Endodermal cell (in vitro differentiated cells): ENCODE measurements around the gene PPME1. TPM values are rescaled to one million over a fixed set of nuclear protein-coding genes. Genes with fewer than 3 reads are reported as not detected.

ENCODE experiments used
- DNase-seq: peaks from one replicate; pipeline ENCODE4 v3.0.0-alpha.2; 2017
- H3K27ac ChIP-seq: 2 replicates; pipeline ENCODE4 v1.5.1; 2013; ENCODE audit warnings: mild to moderate bottlenecking, low read depth, low read length, moderate library complexity
- H3K27me3 ChIP-seq: 2 replicates; pipeline ENCODE4 v1.6.1; 2013; ENCODE audit warnings: mild to moderate bottlenecking, low read length, moderate library complexity; ENCODE audit not compliant: insufficient read depth, control insufficient read depth, poor library complexity, severe bottlenecking
- H3K36me3 ChIP-seq: 2 replicates; pipeline ENCODE4 v1.7.0; 2013; ENCODE audit warnings: mild to moderate bottlenecking, low read length, moderate library complexity; ENCODE audit not compliant: control insufficient read depth, insufficient read depth
- H3K4me1 ChIP-seq: one replicate; pipeline ENCODE4 v1.7.0; 2013; ENCODE audit warnings: low read length; ENCODE audit not compliant: control insufficient read depth, insufficient read depth
- H3K4me3 ChIP-seq: 2 replicates; pipeline ENCODE4 v1.5.1; 2013; ENCODE audit warnings: mild to moderate bottlenecking, low read length, moderate library complexity
- H3K9ac ChIP-seq: 2 replicates; pipeline ENCODE4 v1.6.1; 2013; ENCODE audit warnings: mild to moderate bottlenecking, low read length, moderate library complexity; ENCODE audit not compliant: poor library complexity, severe bottlenecking; ENCODE audit errors: extremely low read depth
- H3K9me3 ChIP-seq: 2 replicates; pipeline ENCODE4 v1.6.1; 2013; ENCODE audit warnings: mild to moderate bottlenecking, low read length, moderate library complexity; ENCODE audit not compliant: control insufficient read depth
- H3K27ac Mint-ChIP-seq: 2 replicates; pipeline ENCODE4 v1.8.0; 2020; ENCODE audit warnings: mixed read lengths
- H3K27me3 Mint-ChIP-seq: 2 replicates; pipeline ENCODE4 v1.8.0; 2021; ENCODE audit warnings: mild to moderate bottlenecking, mixed read lengths; ENCODE audit not compliant: insufficient read depth
- H3K36me3 Mint-ChIP-seq: 2 replicates; pipeline ENCODE4 v1.8.0; 2020; ENCODE audit warnings: low read depth, mixed read lengths
- H3K4me1 Mint-ChIP-seq: 2 replicates; pipeline ENCODE4 v1.8.0; 2020; ENCODE audit warnings: mixed read lengths
- H3K4me3 Mint-ChIP-seq: 2 replicates; pipeline ENCODE4 v1.8.0; 2020; ENCODE audit warnings: mild to moderate bottlenecking, moderate library complexity, mixed read lengths
- H3K9me3 Mint-ChIP-seq: 2 replicates; pipeline ENCODE4 v1.8.0; 2020; ENCODE audit warnings: mild to moderate bottlenecking, mixed read lengths
- WGBS, 2 experiments: methylation state at CpG; one replicate each; pipeline versions ENCODE4 v1.1.5 to v1.1.7; 2013; ENCODE audit warnings: missing lambda C conversion rate in 2 of 2, mixed read lengths in 1 of 2; ENCODE audit not compliant: insufficient coverage in 1 of 2, insufficient read length in 1 of 2; 5-methylcytosine and 5-hydroxymethylcytosine counted together
- total RNA-seq, 2 donors: library from RNA; stranded (reverse); fragmentation: NEBNext Ultra II Directional in 1 of 2; extraction: Animal tissue kit (Norgen Biotek cat#: 25700) in 1 of 2; gene quantifications; 2 replicates in 1 of 2; 3 replicates in 1 of 2; pipeline ENCODE4 v1.2.1, GENCODE V29; 2021
- TF ChIP-seq, protein P1 (sequence below): fragments of 200-600 bp; sonication (generic); conservative IDR thresholded peaks from 2 replicates; pipeline ENCODE4 v1.5.0; 2021; ENCODE audit warnings: antibody characterized with exemption, mild to moderate bottlenecking

PPME1 gene
- total RNA-seq, 2 donors from 2014 or later: 28.8 to 38.3 TPM

- H3K4me3 ChIP-seq: no peak overlapping the region
- no peak overlapping the region for H3K27ac ChIP-seq
- WGBS, 2 experiments: 89 to 100% methylated on average over 1 to 2 of the region's 2 CpGs
- peaks cover 45% of the 10 kb centered on the region for H3K36me3 ChIP-seq
- Mint-ChIP-seq H3K9me3 (no peaks in the 10 kb centered on the region), H3K36me3 (peaks cover 32% of the 10 kb centered on the region), H3K27me3 (no peaks in the 10 kb centered on the region), H3K4me3 (no peak overlapping the region), H3K4me1 (no peaks in the 10 kb centered on the region), H3K27ac (no peak overlapping the region)
- H3K4me1 ChIP-seq: no peaks in the 10 kb centered on the region
- H3K27me3 ChIP-seq: no peaks in the 10 kb centered on the region
- no peak for DNase-seq
- no peak overlapping the region for H3K9ac ChIP-seq
- TF ChIP-seq, protein P1, sequence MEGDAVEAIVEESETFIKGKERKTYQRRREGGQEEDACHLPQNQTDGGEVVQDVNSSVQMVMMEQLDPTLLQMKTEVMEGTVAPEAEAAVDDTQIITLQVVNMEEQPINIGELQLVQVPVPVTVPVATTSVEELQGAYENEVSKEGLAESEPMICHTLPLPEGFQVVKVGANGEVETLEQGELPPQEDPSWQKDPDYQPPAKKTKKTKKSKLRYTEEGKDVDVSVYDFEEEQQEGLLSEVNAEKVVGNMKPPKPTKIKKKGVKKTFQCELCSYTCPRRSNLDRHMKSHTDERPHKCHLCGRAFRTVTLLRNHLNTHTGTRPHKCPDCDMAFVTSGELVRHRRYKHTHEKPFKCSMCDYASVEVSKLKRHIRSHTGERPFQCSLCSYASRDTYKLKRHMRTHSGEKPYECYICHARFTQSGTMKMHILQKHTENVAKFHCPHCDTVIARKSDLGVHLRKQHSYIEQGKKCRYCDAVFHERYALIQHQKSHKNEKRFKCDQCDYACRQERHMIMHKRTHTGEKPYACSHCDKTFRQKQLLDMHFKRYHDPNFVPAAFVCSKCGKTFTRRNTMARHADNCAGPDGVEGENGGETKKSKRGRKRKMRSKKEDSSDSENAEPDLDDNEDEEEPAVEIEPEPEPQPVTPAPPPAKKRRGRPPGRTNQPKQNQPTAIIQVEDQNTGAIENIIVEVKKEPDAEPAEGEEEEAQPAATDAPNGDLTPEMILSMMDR: no peak
- H3K9me3 ChIP-seq: no peaks in the 10 kb centered on the region
Observed at GRCh38 chr11:74237541-74237940, 66.5 kb downstream of the PPME1 start.

- Histone ChIP-seq H3K36me3 (peaks cover 45% of the 10 kb centered on the region), H3K9me3 (no peaks in the 10 kb centered on the region), H3K27me3 (no peaks in the 10 kb centered on the region), H3K27ac (no peak overlapping the region), H3K4me1 (no peaks in the 10 kb centered on the region), H3K9ac (no peak overlapping the region), H3K4me3 (no peak overlapping the region)
- H3K27ac Mint-ChIP-seq: no peak overlapping the region
- H3K27me3 Mint-ChIP-seq: no peaks in the 10 kb centered on the region
- no peak overlapping the region for H3K4me3 Mint-ChIP-seq
- H3K9me3 Mint-ChIP-seq: no peaks in the 10 kb centered on the region
- no peaks in the 10 kb centered on the region for H3K4me1 Mint-ChIP-seq
- TF ChIP-seq, protein P1: no peak
- H3K36me3 Mint-ChIP-seq: peaks cover 28% of the 10 kb centered on the region
- no peak for DNase-seq
- WGBS, 2 experiments: 100% methylated on average over 1 of the region's 1 CpG
Observed at GRCh38 chr11:74238243-74238642, 67.2 kb downstream of the PPME1 start.

- Histone ChIP-seq H3K4me3 (no peak overlapping the region), H3K27ac (no peak overlapping the region), H3K4me1 (no peaks in the 10 kb centered on the region), H3K9me3 (peaks cover 6% of the 10 kb centered on the region), H3K9ac (no peak overlapping the region), H3K36me3 (peaks cover 31% of the 10 kb centered on the region), H3K27me3 (no peaks in the 10 kb centered on the region)
- no peak for DNase-seq
- H3K27me3 Mint-ChIP-seq: no peaks in the 10 kb centered on the region
- H3K27ac Mint-ChIP-seq: no peak overlapping the region
- no peaks in the 10 kb centered on the region for H3K9me3 Mint-ChIP-seq
- H3K36me3 Mint-ChIP-seq: peaks cover 29% of the 10 kb centered on the region
- H3K4me1 Mint-ChIP-seq: peaks cover 2% of the 10 kb centered on the region
- 94% methylated on average over 1 of the region's 1 CpG; no CpG with 5 or more reads in 1 of the 2 experiments for WGBS, 2 experiments
- TF ChIP-seq, protein P1: no peak
- H3K4me3 Mint-ChIP-seq: no peak overlapping the region
Observed at GRCh38 chr11:74248469-74248868, 77.4 kb downstream of the PPME1 start.
